Endothelial cell (in vitro differentiated cells): ENCODE measurements around the gene BICDL2. TPM values are rescaled to one million over a fixed set of nuclear protein-coding genes. Genes with fewer than 3 reads are reported as not detected.

Experiments
- DNase-seq: peaks from one replicate; pipeline ENCODE4 v3.0.0; 2021; ENCODE audit warnings: low spot score
- H3K27ac Mint-ChIP-seq: one replicate; pipeline ENCODE4 v1.8.0; 2021; ENCODE audit warnings: mixed read lengths, inconsistent platforms; ENCODE audit not compliant: unreplicated experiment
- H3K27me3 Mint-ChIP-seq: one replicate; pipeline ENCODE4 v1.8.0; 2021; ENCODE audit warnings: mild to moderate bottlenecking, moderate library complexity, mixed read lengths, inconsistent platforms; ENCODE audit not compliant: unreplicated experiment
- H3K36me3 Mint-ChIP-seq: one replicate; pipeline ENCODE4 v1.8.0; 2021; ENCODE audit warnings: mild to moderate bottlenecking, low read depth, mixed read lengths, inconsistent platforms; ENCODE audit not compliant: unreplicated experiment
- H3K4me1 Mint-ChIP-seq: one replicate; pipeline ENCODE4 v1.8.0; 2021; ENCODE audit warnings: mild to moderate bottlenecking, mixed read lengths, inconsistent platforms; ENCODE audit not compliant: unreplicated experiment
- H3K4me3 Mint-ChIP-seq: one replicate; pipeline ENCODE4 v1.8.0; 2021; ENCODE audit warnings: mild to moderate bottlenecking, mixed read lengths, inconsistent platforms; ENCODE audit not compliant: unreplicated experiment
- H3K9me3 Mint-ChIP-seq: one replicate; pipeline ENCODE4 v1.8.0; 2021; ENCODE audit warnings: mixed read lengths, inconsistent platforms; ENCODE audit not compliant: unreplicated experiment
- CTCF ChIP-seq: fragments of 200-600 bp; sonication (generic); IDR thresholded peaks from one replicate; pipeline ENCODE4 v1.5.0; 2021; ENCODE audit warnings: antibody characterized with exemption; ENCODE audit not compliant: unreplicated experiment
- total RNA-seq: library from RNA; stranded (reverse); fragmentation: NEBNext Ultra II Directional; extraction: Animal tissue kit (Norgen Biotek cat#: 25700); gene quantifications from one replicate; pipeline ENCODE4 v1.2.1, GENCODE V29; 2021; ENCODE audit not compliant: unreplicated experiment

The BICDL2 gene
- total RNA-seq, 1 donor from 2014 or later: 0.13 TPM

GRCh38 chr16:3001316-3001715 is 35.4 kb downstream of the BICDL2 start:
- H3K36me3 Mint-ChIP-seq: no peaks in the 10 kb centered on the region
- no peak for TF ChIP-seq CTCF
- DNase-seq: no peak
- H3K27ac Mint-ChIP-seq: no peak overlapping the region
- peaks cover 9% of the 10 kb centered on the region for H3K27me3 Mint-ChIP-seq
- H3K4me1 Mint-ChIP-seq: no peaks in the 10 kb centered on the region
- H3K4me3 Mint-ChIP-seq: no peak overlapping the region
- H3K9me3 Mint-ChIP-seq: no peaks in the 10 kb centered on the region

- Mint-ChIP-seq H3K4me1 (no peaks in the 10 kb centered on the region), H3K27ac (no peak overlapping the region), H3K9me3 (no peaks in the 10 kb centered on the region), H3K27me3 (peaks cover 9% of the 10 kb centered on the region), H3K4me3 (no peak overlapping the region), H3K36me3 (no peaks in the 10 kb centered on the region)
- TF ChIP-seq CTCF: no peak
- no peak for DNase-seq
Measured at GRCh38 chr16:3000540-3000939, 36.2 kb downstream of the BICDL2 start.

GRCh38 chr16:2999929-3000328 is 36.8 kb downstream of the BICDL2 start:
- Mint-ChIP-seq H3K36me3 (no peaks in the 10 kb centered on the region), H3K27ac (no peak overlapping the region), H3K4me1 (no peaks in the 10 kb centered on the region), H3K9me3 (no peaks in the 10 kb centered on the region), H3K4me3 (no peak overlapping the region), H3K27me3 (peaks cover 9% of the 10 kb centered on the region)
- no peak for DNase-seq
- no peak for TF ChIP-seq CTCF

GRCh38 chr16:2996298-2996697 is 40.4 kb downstream of the BICDL2 start:
- no peaks in the 10 kb centered on the region for H3K36me3 Mint-ChIP-seq
- H3K9me3 Mint-ChIP-seq: no peaks in the 10 kb centered on the region
- DNase-seq: no peak
- H3K27me3 Mint-ChIP-seq: peaks cover 5% of the 10 kb centered on the region
- TF ChIP-seq CTCF: no peak
- H3K27ac Mint-ChIP-seq: no peak overlapping the region
- no peaks in the 10 kb centered on the region for H3K4me1 Mint-ChIP-seq
- no peak overlapping the region for H3K4me3 Mint-ChIP-seq

- Mint-ChIP-seq H3K36me3 (no peaks in the 10 kb centered on the region), H3K27me3 (peaks cover 4% of the 10 kb centered on the region), H3K4me3 (no peak overlapping the region), H3K9me3 (no peaks in the 10 kb centered on the region), H3K27ac (no peak overlapping the region), H3K4me1 (no peaks in the 10 kb centered on the region)
- no peak for DNase-seq
- no peak for TF ChIP-seq CTCF
Measured at GRCh38 chr16:2992383-2993081, 44.2 kb downstream of the BICDL2 start.
